ENCODE results near the gene SETDB1.

DNA sequence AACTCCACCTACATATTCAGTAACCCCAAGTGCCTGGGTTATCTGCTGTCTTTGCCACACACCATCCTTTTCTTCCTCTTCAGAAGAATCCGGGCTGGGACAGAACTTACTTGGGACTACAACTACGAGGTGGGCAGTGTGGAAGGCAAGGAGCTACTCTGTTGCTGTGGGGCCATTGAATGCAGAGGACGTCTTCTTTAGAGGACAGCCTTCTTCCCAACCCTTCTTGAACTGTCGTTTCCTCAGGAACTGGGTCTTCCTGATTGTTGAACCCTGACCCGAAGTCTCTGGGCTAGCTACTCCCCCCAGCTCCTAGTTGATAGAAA lies 38.0 kb downstream of the SETDB1 start:
- TF ChIP-seq, protein P1, sequence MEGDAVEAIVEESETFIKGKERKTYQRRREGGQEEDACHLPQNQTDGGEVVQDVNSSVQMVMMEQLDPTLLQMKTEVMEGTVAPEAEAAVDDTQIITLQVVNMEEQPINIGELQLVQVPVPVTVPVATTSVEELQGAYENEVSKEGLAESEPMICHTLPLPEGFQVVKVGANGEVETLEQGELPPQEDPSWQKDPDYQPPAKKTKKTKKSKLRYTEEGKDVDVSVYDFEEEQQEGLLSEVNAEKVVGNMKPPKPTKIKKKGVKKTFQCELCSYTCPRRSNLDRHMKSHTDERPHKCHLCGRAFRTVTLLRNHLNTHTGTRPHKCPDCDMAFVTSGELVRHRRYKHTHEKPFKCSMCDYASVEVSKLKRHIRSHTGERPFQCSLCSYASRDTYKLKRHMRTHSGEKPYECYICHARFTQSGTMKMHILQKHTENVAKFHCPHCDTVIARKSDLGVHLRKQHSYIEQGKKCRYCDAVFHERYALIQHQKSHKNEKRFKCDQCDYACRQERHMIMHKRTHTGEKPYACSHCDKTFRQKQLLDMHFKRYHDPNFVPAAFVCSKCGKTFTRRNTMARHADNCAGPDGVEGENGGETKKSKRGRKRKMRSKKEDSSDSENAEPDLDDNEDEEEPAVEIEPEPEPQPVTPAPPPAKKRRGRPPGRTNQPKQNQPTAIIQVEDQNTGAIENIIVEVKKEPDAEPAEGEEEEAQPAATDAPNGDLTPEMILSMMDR (IDR thresholded peaks at IDR 0.05 in 8 of 11, conservative IDR thresholded peaks at IDR 0.05 in 3 of 11) = no peak
- no peak for TF ChIP-seq POLR2AphosphoS5 (IDR thresholded peaks at IDR 0.05)
